Measurements from ENCODE around the gene SENP6. TPM values are rescaled to one million over a fixed set of nuclear protein-coding genes. Genes with fewer than 3 reads are reported as not detected.

The SENP6 gene
- total and polyA plus RNA-seq, 2 donors (not counting 1 experiment from before 2014, with no cell fraction given) = 30.8 to 161 TPM

DNA sequence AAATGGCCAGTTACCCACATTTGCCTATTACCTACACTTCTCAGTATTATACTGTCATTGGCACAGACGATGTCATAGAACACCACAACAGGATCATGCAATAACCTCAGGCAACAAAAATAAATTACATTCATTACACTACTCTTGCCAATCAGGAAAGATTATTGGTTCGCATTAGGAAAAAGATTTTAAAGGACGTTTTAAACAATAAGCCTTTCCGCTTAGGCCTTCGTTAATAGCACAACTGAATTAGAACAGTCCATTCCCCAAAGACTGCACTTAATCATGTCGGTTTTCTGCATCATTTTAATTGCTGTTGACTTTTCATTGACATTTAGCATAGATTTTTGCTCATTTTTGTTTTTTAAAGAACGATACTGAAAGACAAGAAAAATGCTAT is 912 bp upstream of the SENP6 start:
- no peaks in the 10 kb centered on the region for H4K20me1 ChIP-seq (ENCODE audit: control insufficient read depth, insufficient read depth, low read length, poor library complexity, severe bottlenecking)
- no peaks in the 10 kb centered on the region for H3K27me3 ChIP-seq (replicated peaks in 1 of 4; ENCODE audit: control extremely low read depth in 1 of 4, control insufficient read depth in 3 of 4, insufficient read depth in 4 of 4, low read length in 3 of 4)
- intact Hi-C loops (cut with micrococcal nuclease) = loop anchor here (1.0 to 5.0 kb wide), 3 partner anchors 9 to 1948 kb away; partner anchors contain the start of genes COX7A2 and SLC17A5
- peak overlapping the region; percentile 98 for H2AFZ ChIP-seq (ENCODE audit: insufficient read depth, low read depth, low read length, poor library complexity, severe bottlenecking)
- DNase-seq (no peak), ATAC-seq (ENCODE audit: low read depth) (no peak)
- H3K79me2 ChIP-seq (ENCODE audit: control insufficient read depth, insufficient read depth, low read length) = peaks cover 94% of the 10 kb centered on the region
- peaks cover 0 to 4% (median 0%) of the 10 kb centered on the region in 3 donors for H3K9me3 ChIP-seq (ENCODE audit: control extremely low read depth in 1 of 3, control insufficient read depth in 2 of 3, insufficient read depth in 1 of 3, low read length in 2 of 3)
- no peaks in the 10 kb centered on the region for H3K9me3 Mint-ChIP-seq (ENCODE audit: insufficient read depth)
- H3K4me3 ChIP-seq (ENCODE audit: control extremely low read depth in 1 of 5, extremely low read depth in 1 of 5, insufficient read depth in 1 of 5, low read depth in 2 of 5, low read length in 4 of 5) = peak overlapping the region in 4 of 5 experiments; percentile 84 to 99 (median 93)
- ChIA-PET CTCF (interaction anchor here (0.5 kb wide), 1 partner anchor 1926 kb away, joined by 3 read pairs; no protein-coding TSS in a partner anchor), POLR2A (interaction anchor here (0.9 to 1.3 kb wide), 2 partner anchors 357 to 1947 kb away, joined by 5 read pairs; partner anchors contain the start of genes COX7A2 and SLC17A5)
- H3K4me2 ChIP-seq (replicated peaks; ENCODE audit: low read depth, low read length, poor library complexity, severe bottlenecking) = peak overlapping the region; percentile 90
- H3K4me1 Mint-ChIP-seq = peaks cover 58% of the 10 kb centered on the region
- peak overlapping the region; percentile 92 to 97 for H3K27ac ChIP-seq (ENCODE audit: low read length in 2 of 2)
- peaks cover 36 to 42% of the 10 kb centered on the region in 2 donors for H3K4me1 ChIP-seq (ENCODE audit: control insufficient read depth in 2 of 2, insufficient read depth in 2 of 2, low read length in 2 of 2)
- no peaks in the 10 kb centered on the region for H3K27me3 Mint-ChIP-seq
- H3K27ac Mint-ChIP-seq = peak overlapping the region; percentile 91
- peak overlapping the region; percentile 94 for H3K9ac ChIP-seq (ENCODE audit: low read length)
- no peak for TF ChIP-seq CTCF (IDR thresholded peaks at IDR 0.05)
- TF ChIP-seq EZH2 (IDR thresholded peaks at IDR 0.05; ENCODE audit: borderline replicate concordance, insufficient read depth, low read depth, low read length, poor library complexity, severe bottlenecking) = no peak
- WGBS (ENCODE audit: insufficient coverage) = 95% methylated on average over 2 of the region's 7 CpGs
- H3K36me3 ChIP-seq (replicated peaks in 1 of 2; ENCODE audit: control extremely low read depth in 1 of 2, control insufficient read depth in 1 of 2, extremely low read depth in 1 of 2, insufficient read depth in 2 of 2, low read length in 1 of 2) = no peaks in the 10 kb centered on the region
- peak overlapping the region; percentile 76 for H3K4me3 Mint-ChIP-seq

Data from B cell (primary cell).